ENCODE measurements around the gene VPS13D. TPM values are rescaled to one million over a fixed set of nuclear protein-coding genes. Genes with fewer than 3 reads are reported as not detected.

Gene VPS13D
- total and polyA plus RNA-seq, 2 of the 4 experiments (the other 2 are of a cell fraction): 9.0 to 16.3 TPM

- Histone ChIP-seq H3K56ac (ENCODE audit: extremely low read depth, insufficient read depth, low read length) (no peak overlapping the region), H3K4me2 (ENCODE audit: low read depth, low read length) (no peak overlapping the region), H2BK15ac (ENCODE audit: low read depth, low read length) (peak overlapping the region; percentile 92; the same call in 2 of the 3 replicates), H3K9ac (ENCODE audit: low read depth, low read length) (peak overlapping the region; percentile 13), H3K18ac (ENCODE audit: low read depth, low read length) (peak overlapping the region; percentile 21), H4K5ac (ENCODE audit: low read depth, low read length) (peak overlapping the region; percentile 19), H4K8ac (ENCODE audit: low read depth in 2 of 2, low read length in 2 of 2) (peak overlapping the region; percentile 22 to 65; a peak in 3 of 4 replicates), H2AK5ac (ENCODE audit: low read depth, low read length) (peak overlapping the region; percentile 96), H3K23ac (ENCODE audit: low read depth, low read length) (peak overlapping the region; percentile 54; the same call in 1 of the 2 replicates), H2AK9ac (replicated peaks; ENCODE audit: low read depth, low read length, poor library complexity) (peak overlapping the region; percentile 25), H2AFZ (replicated peaks; ENCODE audit: low read length, poor library complexity) (no peak overlapping the region), H4K20me1 (ENCODE audit: insufficient read depth, low read length) (peaks cover 2% of the 10 kb centered on the region; the same call in 1 of the 2 replicates), H3K4me1 (ENCODE audit: control insufficient read depth, insufficient read depth, low read length) (peaks cover 45% of the 10 kb centered on the region), H3K4me3 (ENCODE audit: insufficient read depth, low read depth, low read length) (no peak overlapping the region), H3K14ac (replicated peaks; ENCODE audit: low read depth, low read length) (peak overlapping the region; percentile 53), H3K36me3 (ENCODE audit: control insufficient read depth, insufficient read depth, low read length) (no peaks in the 10 kb centered on the region; the same call in 1 of the 2 replicates), H4K91ac (ENCODE audit: insufficient read depth, low read depth, low read length) (peak overlapping the region; percentile 75), H3K79me1 (ENCODE audit: low read depth in 1 of 2, low read length in 2 of 2) (peaks cover 13 to 20% of the 10 kb centered on the region in 2 experiments; a peak in 3 of 4 replicates), H3K27me3 (ENCODE audit: control insufficient read depth, insufficient read depth, low read length) (no peaks in the 10 kb centered on the region), H2BK120ac (ENCODE audit: low read depth, low read length) (peak overlapping the region; percentile 72), H3K4ac (ENCODE audit: low read depth, low read length) (peak overlapping the region; percentile 69), H2BK5ac (ENCODE audit: low read depth, low read length, poor library complexity, severe bottlenecking) (peak overlapping the region; percentile 75), H3K9me3 (ENCODE audit: control insufficient read depth, insufficient read depth, low read length) (no peaks in the 10 kb centered on the region), H3K27ac (ENCODE audit: insufficient read depth, low read length) (peak overlapping the region; percentile 80), H3K9me1 (ENCODE audit: insufficient read depth, low read length) (peaks cover 33% of the 10 kb centered on the region), H2BK20ac (ENCODE audit: low read depth, low read length) (peak overlapping the region; percentile 30)
- intact Hi-C loops (cut with micrococcal nuclease) (loop anchor here (2.0 kb wide), 1 partner anchor 73 kb away; no protein-coding TSS in a partner anchor), dilution Hi-C loops (cut with HindIII; ENCODE audit: low sequenced_read_pairs, unreplicated experiment) (no loop called here), in situ Hi-C loops (cut with MboI; ENCODE audit: low sequenced_read_pairs) (no loop called here)
- BruUV-seq (replicated peaks): no TSS peak
- ATAC-seq (ENCODE audit: low read depth): no peak
- DNase-seq: no peak
- TF ChIP-seq MXI1 (IDR thresholded peaks at IDR 0.05; ENCODE audit: borderline replicate concordance, low read depth, low read length): no peak
- TF ChIP-seq POLR2A (IDR thresholded peaks at IDR 0.05; ENCODE audit: low read depth, low read length): no peak
- TF ChIP-seq MAZ (IDR thresholded peaks at IDR 0.05; ENCODE audit: borderline replicate concordance, low read depth, low read length): no peak
- POLR2A ChIA-PET (ENCODE audit: unreplicated experiment): no interaction called here
- CTCF ChIA-PET: no interaction called here
- WGBS, 2 experiments (ENCODE audit: extremely low coverage in 2 of 2, insufficient read length in 1 of 2): 79% methylated on average over 2 of the region's 6 CpGs; no CpG with 5 or more reads in 1 of the 2 experiments
These were observed 249.5 kb downstream of the VPS13D start for GRCh38 chr1:12479311-12479710.
